ENCODE results near the gene HES5.

- no peak for TF ChIP-seq CTCF (IDR thresholded peaks at IDR 0.05)
- TF ChIP-seq POLR2A (IDR thresholded peaks at IDR 0.05): no peak
Observed at GRCh38 chr1:2513939-2514652, 16.0 kb downstream of the HES5 start.

All from uterus (tissue), 2 donors.